Epithelial cell of esophagus (primary cell): ENCODE measurements around the gene ZNF473.
"Not testable (repeated sequence)": the region's sequence is repeated elsewhere in the genome, so short reads cannot be mapped to it uniquely, and the experiment has no call there.

ENCODE experiments used
- DNase-seq: peaks from one replicate; pipeline ENCODE4 v3.0.0; 2010; ENCODE audit warnings: low read depth
- H3K4me3 ChIP-seq: 2 replicates; pipeline ENCODE4 v1.5.1; 2011; ENCODE audit warnings: mild to moderate bottlenecking, low read length, control low read depth
- TF ChIP-seq, protein P1 (sequence below): IDR thresholded peaks from 2 replicates; pipeline ENCODE4 v1.5.1; 2011; ENCODE audit warnings: low read depth, mild to moderate bottlenecking, low read length, control low read depth, inconsistent platforms; ENCODE audit not compliant: insufficient read depth; ENCODE audit errors: missing control alignments

ZNF473 gene

DNA sequence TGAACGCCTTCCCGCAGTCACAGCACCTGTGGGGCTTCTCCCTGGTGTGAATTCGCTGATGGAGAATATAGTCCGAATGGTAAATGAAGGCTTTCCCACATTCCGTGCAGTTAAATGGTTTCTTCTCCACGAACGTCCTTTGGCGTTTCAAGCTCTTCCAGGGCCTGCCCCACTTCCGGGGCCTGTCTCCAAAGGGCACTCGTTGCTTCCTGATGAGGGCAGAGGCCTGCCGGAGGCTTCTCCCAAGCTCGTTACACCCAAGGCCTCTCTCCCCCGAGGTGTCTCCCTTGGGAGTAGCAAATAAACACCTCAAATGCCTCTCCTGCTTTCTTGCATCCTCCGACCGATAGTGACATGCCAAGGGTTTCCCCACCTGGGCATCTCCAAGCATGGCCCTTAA, 34.3 kb downstream of the ZNF473 start:
- no peak for DNase-seq
- H3K4me3 ChIP-seq: no peak overlapping the region
- TF ChIP-seq, protein P1, sequence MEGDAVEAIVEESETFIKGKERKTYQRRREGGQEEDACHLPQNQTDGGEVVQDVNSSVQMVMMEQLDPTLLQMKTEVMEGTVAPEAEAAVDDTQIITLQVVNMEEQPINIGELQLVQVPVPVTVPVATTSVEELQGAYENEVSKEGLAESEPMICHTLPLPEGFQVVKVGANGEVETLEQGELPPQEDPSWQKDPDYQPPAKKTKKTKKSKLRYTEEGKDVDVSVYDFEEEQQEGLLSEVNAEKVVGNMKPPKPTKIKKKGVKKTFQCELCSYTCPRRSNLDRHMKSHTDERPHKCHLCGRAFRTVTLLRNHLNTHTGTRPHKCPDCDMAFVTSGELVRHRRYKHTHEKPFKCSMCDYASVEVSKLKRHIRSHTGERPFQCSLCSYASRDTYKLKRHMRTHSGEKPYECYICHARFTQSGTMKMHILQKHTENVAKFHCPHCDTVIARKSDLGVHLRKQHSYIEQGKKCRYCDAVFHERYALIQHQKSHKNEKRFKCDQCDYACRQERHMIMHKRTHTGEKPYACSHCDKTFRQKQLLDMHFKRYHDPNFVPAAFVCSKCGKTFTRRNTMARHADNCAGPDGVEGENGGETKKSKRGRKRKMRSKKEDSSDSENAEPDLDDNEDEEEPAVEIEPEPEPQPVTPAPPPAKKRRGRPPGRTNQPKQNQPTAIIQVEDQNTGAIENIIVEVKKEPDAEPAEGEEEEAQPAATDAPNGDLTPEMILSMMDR: no peak

DNA sequence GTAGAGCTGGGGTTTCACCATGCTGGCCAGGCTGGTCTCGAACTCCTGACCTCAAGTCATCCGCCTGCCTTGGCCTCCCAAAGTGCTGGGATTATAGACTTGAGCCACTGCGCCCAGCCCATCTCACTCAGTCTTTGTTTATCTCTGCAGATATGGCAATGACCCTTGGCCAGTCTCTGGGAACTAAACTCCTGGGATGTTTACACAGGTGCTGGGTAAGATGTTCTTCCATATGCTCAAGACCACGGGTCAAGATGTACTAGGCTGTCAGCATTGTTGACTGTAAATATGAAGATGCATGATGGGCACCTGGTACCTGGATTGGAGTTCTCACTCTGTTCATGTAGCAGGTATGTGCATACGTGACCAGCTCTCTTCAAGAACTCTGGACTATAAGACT, 35.8 kb downstream of the ZNF473 start:
- no peak overlapping the region for H3K4me3 ChIP-seq
- no peak for DNase-seq
- TF ChIP-seq, protein P1: no peak

DNA sequence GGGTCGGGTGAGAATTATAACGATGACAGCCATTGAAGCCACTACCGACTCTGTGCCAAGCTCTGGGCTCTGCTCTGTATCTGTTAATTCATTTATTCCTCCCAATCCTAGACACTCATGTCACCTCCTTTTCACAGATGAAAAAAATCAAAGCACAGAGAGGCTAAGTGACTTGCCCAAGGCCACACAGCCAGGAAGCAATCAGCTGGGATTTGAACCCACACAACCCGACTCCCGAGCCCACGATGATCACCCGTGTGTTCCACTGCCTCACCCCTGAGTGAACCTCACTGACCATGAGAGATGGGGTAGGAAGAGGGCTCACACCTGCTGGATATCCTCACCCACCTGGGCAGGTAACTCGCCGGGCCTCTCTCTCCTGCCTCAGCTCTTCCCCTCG, 40.1 kb downstream of the ZNF473 start:
- DNase-seq: no peak
- no peak overlapping the region for H3K4me3 ChIP-seq
- TF ChIP-seq, protein P1: no peak

DNA sequence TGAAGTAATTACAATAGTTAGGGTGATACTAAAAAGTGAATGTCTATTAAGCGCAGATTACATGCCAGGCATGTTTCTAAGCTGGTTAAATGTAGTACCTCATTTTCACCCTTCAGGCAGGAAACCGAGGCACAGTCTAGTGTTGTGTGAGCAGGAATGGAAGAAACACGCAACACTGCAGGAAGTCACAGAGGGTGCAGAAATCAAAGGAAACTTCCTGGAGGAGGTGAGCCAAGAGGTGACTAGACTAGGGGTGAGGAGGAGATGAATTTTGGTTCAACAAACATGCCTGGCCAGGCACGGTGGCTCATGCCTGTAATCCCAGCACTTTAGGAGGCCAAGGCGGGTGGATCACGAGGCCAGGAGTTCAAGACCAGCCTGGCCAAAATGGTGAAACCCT, 41.8 kb downstream of the ZNF473 start:
- H3K4me3 ChIP-seq: no peak overlapping the region
- TF ChIP-seq, protein P1: no peak
- no peak for DNase-seq

DNA sequence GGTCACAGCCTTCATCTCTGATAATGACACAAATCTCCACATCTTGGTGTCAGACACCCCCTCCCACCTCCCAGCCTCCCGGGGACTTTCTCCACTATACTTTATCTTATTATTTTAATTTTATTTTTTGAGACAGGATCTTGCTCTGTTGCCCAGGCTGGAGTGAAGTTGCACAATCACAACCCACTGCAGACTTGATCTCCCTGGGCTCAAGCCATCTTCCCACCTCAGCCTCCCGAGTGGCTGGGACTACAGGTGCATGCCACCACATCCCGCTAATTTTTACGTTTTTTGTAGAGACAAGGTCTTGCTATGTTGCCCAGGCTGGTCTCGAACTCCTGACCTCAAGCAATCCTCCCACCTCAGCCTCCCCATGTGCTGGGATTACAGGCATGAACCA, 42.6 kb downstream of the ZNF473 start:
- not testable (repeated sequence) for DNase-seq, H3K4me3 ChIP-seq

DNA sequence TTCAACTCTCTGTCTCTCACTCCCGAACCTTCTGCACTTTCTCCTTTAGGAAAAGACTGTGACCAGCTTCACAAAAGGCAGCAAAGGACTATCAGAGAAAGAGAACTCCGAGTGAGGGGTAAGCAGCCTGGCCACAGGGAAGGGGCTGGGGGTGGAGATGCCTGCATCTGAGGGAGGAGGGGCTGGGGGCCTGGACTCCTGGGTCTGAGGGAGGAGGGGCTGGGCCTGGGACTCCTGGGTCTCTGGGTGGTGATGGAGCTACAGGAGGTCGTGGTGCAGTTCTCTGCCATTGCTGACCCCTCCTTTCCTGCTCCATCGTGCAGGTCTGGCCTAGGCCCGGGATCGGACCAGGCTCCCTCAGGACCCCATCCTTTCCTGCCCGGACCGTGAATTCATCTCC, 49.3 kb downstream of the ZNF473 start:
- not testable (repeated sequence) for DNase-seq, H3K4me3 ChIP-seq

DNA sequence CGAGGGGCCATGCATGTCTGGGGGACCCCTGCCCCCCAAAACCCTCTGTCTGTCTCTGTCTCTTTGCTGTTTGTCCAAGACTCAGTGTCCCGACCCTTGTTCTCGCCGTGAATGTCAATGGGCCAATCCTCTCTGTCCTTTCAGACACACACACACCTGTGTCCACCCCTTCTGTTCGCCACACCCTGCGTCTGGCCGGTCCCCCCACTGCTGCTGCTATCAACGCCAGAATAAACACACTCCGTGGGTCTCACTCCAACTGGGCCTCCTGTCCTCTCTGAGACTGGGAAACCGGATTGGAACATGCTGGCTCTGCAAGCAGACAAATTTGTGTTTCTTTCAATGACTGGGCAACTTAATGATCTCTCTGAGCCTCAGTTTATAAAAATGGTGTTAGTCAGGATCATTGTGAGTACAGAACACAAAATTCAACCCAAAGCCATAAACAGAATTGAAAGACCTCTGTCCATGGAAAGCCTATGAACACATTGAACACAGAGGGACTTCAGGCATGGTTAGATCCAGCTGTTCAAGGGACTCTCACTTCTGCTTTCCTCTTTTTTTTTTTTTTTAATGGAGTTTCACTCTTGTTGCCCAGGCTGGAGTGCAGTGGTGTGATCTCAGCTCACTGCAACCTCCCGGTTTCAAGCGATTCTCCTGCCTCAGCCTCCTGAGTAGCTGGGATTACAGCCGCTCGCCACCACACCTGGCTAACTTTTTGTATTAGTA, 50.0 kb downstream of the ZNF473 start:
- DNase-seq, H3K4me3 ChIP-seq: not testable (repeated sequence)

DNA sequence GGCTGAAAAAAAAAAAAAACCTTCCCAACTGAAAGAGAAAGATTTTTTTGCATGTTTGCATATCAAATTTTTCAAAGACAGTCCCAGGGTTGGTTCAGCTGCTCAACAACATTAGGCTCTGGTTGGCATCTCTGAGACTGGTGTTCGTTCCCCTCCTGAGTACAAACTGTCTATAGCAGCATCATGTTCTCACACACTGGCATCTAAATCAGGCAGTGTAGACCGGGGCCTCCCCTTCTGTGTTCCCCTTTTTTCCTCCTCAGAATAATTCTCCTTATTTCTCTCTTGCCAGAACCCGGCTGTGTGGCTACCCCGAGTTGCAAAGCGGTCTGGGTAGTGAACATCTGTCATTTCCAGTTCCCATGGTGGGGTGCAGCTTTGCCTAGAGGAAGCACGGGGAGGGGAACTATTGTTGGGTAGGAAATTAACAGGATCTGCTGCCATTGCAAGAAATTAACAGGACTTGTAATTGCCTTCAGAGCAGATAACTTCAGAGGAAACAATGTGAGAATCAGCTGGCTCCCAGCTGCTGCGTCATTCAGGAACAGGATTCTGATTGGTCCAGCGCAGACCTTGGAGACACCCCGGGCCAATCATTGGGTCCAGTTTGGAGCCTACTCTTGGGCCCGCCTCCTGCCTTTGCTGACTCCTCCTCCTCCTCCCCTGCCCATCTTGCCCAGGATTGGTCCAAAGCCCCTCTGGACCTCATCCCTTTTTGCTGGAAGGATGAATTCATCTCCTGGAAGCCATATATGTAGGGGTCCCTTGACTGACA, 51.0 kb downstream of the ZNF473 start:
- not testable (repeated sequence) for H3K4me3 ChIP-seq, DNase-seq

DNA sequence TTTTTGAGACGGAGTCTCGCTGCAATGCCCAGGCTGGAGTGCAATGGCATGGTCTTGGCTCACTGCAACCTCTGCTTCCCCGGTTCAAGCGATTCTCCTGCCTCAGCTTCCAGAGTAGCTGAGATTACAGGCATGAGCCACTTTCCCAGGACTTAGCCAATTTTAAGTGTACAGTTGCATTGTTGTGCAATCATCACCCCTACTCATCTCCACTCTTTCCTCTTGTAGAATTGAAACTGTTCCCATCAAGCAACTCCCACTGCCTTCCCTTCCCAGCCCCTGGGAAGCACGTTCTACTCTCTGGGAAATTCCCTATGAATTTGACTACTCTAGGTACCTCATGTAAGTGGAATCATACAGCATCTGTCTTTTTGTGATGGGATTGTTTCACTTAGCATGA, 53.2 kb downstream of the ZNF473 start:
- not testable (repeated sequence) for H3K4me3 ChIP-seq, DNase-seq

DNA sequence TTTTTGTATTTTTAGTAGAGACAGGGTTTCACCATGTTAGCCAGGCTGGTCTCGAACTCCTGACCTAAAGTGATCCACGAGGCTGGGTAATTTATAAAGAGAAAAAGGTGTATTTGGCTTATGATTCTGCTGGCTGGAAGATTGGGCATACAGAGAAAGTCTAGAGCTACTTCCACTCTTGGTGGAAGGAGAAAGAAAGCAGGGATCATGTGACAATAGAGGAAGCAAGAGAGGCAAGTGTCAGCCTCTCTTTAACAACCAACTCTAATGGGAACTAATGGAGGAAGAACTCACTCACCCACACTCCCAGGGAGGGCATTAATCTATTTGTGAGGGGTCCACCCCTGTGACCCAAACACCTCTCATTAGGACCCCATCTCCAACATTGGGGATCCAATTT, 58.6 kb downstream of the ZNF473 start:
- not testable (repeated sequence) for DNase-seq

DNA sequence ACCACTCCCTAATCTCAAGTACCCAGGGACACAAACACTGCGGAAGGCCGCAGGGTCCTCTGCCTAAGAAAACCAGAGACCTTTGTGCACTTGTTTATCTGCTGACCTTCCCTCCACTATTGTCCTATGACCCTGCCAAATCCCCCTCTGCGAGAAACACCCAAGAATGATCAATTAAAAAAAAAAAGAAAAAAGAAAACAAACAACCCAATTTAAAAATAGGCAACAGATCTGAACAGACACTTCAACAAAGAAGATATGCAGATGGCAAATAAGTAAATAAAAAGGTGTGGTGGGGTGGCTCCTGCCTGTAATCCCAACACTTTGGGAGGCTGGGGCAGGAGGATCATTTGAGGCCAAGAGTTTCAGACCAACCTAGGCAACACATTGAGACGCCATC, 61.3 kb downstream of the ZNF473 start:
- not testable (repeated sequence) for DNase-seq, H3K4me3 ChIP-seq

More for the DNA sequence above, 58.6 kb downstream of the ZNF473 start:
- H3K4me3 ChIP-seq: not testable (repeated sequence)

DNA sequence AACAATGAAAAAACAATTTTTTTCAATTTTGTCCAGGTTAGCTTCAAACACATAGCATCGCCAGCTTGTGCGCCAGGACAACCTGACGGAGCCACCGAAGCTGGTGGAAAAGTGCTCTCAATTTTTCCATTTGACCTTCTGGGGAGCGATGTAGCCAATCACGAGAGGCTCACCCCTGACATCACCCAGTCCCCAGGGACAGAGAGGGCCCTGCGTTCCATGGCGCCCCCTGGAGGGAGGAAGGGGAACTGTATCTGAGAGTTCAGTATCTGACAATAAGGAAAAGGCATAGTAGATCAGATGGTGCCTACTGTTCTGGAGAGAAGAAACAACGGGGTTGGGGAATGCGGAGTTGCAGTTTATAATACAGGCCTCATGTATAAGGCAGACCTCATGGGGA, 64.9 kb downstream of the ZNF473 start:
- not testable (repeated sequence) for DNase-seq, H3K4me3 ChIP-seq

DNA sequence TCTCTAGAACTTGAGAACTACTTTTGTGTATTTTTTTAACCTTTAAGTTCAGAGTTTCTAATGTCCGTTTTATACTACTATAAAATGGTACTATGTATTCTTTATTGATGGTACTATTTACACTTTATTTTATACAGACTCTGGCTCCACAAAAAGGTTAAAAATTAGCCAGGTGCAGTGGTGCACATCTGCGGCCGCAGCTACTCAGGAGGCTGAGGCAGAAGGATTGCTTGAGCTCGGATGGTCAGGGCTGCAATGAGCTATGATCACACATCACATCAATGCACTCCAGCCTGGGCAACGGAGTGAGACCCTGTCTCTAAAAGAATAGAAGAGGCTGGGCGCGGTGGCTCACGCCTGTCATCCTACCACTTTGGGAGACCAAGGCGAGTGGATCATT, 66.0 kb downstream of the ZNF473 start:
- not testable (repeated sequence) for DNase-seq, H3K4me3 ChIP-seq

DNA sequence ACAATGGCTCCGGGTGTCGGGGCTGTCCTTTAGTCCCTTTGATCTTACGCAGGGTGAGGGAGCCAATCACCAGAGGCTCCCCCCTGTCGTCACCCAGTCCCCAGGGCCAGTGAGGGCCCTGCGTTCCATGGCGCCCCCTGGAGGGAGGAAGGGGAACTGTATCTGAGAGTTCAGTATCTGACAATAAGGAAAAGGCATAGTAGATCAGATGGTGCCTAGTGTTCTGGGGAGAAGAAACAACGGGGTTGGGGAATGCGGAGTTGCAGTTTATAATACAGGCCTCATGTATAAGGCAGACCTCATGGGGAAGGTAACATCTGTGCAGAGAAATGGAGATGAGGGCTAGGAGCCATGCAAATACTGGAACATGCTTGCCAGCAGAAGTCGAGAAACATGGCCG, 66.8 kb downstream of the ZNF473 start:
- not testable (repeated sequence) for DNase-seq, H3K4me3 ChIP-seq

DNA sequence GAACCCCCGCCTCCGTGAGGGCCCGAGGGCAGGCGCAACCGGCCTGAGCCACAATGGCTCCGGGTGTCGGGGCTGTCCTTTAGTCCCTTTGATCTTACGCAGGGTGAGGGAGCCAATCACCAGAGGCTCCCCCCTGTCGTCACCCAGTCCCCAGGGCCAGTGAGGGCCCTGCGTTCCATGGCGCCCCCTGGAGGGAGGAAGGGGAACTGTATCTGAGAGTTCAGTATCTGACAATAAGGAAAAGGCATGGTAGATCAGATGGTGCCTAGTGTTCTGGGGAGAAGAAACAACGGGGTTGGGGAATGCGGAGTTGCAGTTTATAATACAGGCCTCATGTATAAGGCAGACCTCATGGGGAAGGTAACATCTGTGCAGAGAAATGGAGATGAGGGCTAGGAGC, 72.1 kb downstream of the ZNF473 start:
- not testable (repeated sequence) for H3K4me3 ChIP-seq, DNase-seq
